ENCODE data around the gene STAG1.
"Not testable (repeated sequence)": the region's sequence is repeated elsewhere in the genome, so short reads cannot be mapped to it uniquely, and the experiment has no call there.

Gene STAG1

GRCh38 chr3:136518102-136518501 lies 234.1 kb downstream of the STAG1 start:
- no peaks in the 10 kb centered on the region for H3K9me3 ChIP-seq (ENCODE audit: insufficient read depth, low read depth, low read length)
- H3K27me3 ChIP-seq (ENCODE audit: insufficient read depth, low read length, poor library complexity, severe bottlenecking), result no peaks in the 10 kb centered on the region
- H3F3A ChIP-seq (ENCODE audit: low read depth), result no peaks in the 10 kb centered on the region
- no peak overlapping the region for H2AFZ ChIP-seq (ENCODE audit: low read length)
- H3K4me3 ChIP-seq (ENCODE audit: low read length, poor library complexity, severe bottlenecking), result no peak overlapping the region
- H3K79me2 ChIP-seq (ENCODE audit: insufficient read depth, low read length), result no peaks in the 10 kb centered on the region
- no peaks in the 10 kb centered on the region for H3K4me1 ChIP-seq (ENCODE audit: insufficient read depth, low read length, poor library complexity, severe bottlenecking)
- TF ChIP-seq CTCF (conservative IDR thresholded peaks at IDR 0.05; ENCODE audit: low read length), result no peak
- TF ChIP-seq EZH2phosphoT487 (IDR thresholded peaks at IDR 0.05; ENCODE audit: borderline replicate concordance), result no peak
- H3K36me3 ChIP-seq (ENCODE audit: insufficient read depth, low read length), result peaks cover 15% of the 10 kb centered on the region; the same call in 1 of the 2 replicates
- H3K9me2 ChIP-seq (replicated peaks; ENCODE audit: low read depth, low read length), result no peaks in the 10 kb centered on the region
- no peaks in the 10 kb centered on the region for H4K20me1 ChIP-seq (ENCODE audit: insufficient read depth, low read length, poor library complexity, severe bottlenecking)
- H3K9ac ChIP-seq (ENCODE audit: low read depth, low read length, poor library complexity, severe bottlenecking), result no peak overlapping the region
- no peak overlapping the region for H3K4me2 ChIP-seq (ENCODE audit: low read depth, low read length, poor library complexity, severe bottlenecking)

- no peaks in the 10 kb centered on the region for H4K20me1 ChIP-seq (ENCODE audit: insufficient read depth, low read length, poor library complexity, severe bottlenecking)
- TF ChIP-seq CTCF (conservative IDR thresholded peaks at IDR 0.05; ENCODE audit: low read length), result no peak
- no peak for TF ChIP-seq EZH2phosphoT487 (IDR thresholded peaks at IDR 0.05; ENCODE audit: borderline replicate concordance)
- no peak overlapping the region for H3K4me3 ChIP-seq (ENCODE audit: low read length, poor library complexity, severe bottlenecking)
- no peaks in the 10 kb centered on the region for H3K27me3 ChIP-seq (ENCODE audit: insufficient read depth, low read length, poor library complexity, severe bottlenecking)
- no peaks in the 10 kb centered on the region for H3F3A ChIP-seq (ENCODE audit: low read depth)
- no peak overlapping the region for H3K4me2 ChIP-seq (ENCODE audit: low read depth, low read length, poor library complexity, severe bottlenecking)
- H3K79me2 ChIP-seq (ENCODE audit: insufficient read depth, low read length), result peaks cover 7% of the 10 kb centered on the region; the same call in 1 of the 2 replicates
- H3K9me3 ChIP-seq (ENCODE audit: insufficient read depth, low read depth, low read length), result no peaks in the 10 kb centered on the region
- no peaks in the 10 kb centered on the region for H3K4me1 ChIP-seq (ENCODE audit: insufficient read depth, low read length, poor library complexity, severe bottlenecking)
- no peaks in the 10 kb centered on the region for H3K9me2 ChIP-seq (replicated peaks; ENCODE audit: low read depth, low read length)
- no peak overlapping the region for H2AFZ ChIP-seq (ENCODE audit: low read length)
- peaks cover 15% of the 10 kb centered on the region; the same call in 1 of the 2 replicates for H3K36me3 ChIP-seq (ENCODE audit: insufficient read depth, low read length)
- no peak overlapping the region for H3K9ac ChIP-seq (ENCODE audit: low read depth, low read length, poor library complexity, severe bottlenecking)
Measured at GRCh38 chr3:136516656-136517055, 235.5 kb downstream of the STAG1 start.

- Histone ChIP-seq H3K9me3 (ENCODE audit: insufficient read depth, low read depth, low read length) (no peaks in the 10 kb centered on the region), H3K27me3 (ENCODE audit: insufficient read depth, low read length, poor library complexity, severe bottlenecking) (no peaks in the 10 kb centered on the region), H3K4me3 (ENCODE audit: low read length, poor library complexity, severe bottlenecking) (no peak overlapping the region), H3K9ac (ENCODE audit: low read depth, low read length, poor library complexity, severe bottlenecking) (no peak overlapping the region), H3F3A (ENCODE audit: low read depth) (no peaks in the 10 kb centered on the region), H4K20me1 (ENCODE audit: insufficient read depth, low read length, poor library complexity, severe bottlenecking) (no peaks in the 10 kb centered on the region), H3K4me1 (ENCODE audit: insufficient read depth, low read length, poor library complexity, severe bottlenecking) (no peaks in the 10 kb centered on the region), H3K79me2 (ENCODE audit: insufficient read depth, low read length) (peaks cover 7% of the 10 kb centered on the region; the same call in 1 of the 2 replicates), H3K4me2 (ENCODE audit: low read depth, low read length, poor library complexity, severe bottlenecking) (no peak overlapping the region), H3K9me2 (replicated peaks; ENCODE audit: low read depth, low read length) (no peaks in the 10 kb centered on the region), H3K36me3 (ENCODE audit: insufficient read depth, low read length) (peaks cover 15% of the 10 kb centered on the region; the same call in 1 of the 2 replicates), H2AFZ (ENCODE audit: low read length) (no peak overlapping the region)
- TF ChIP-seq EZH2phosphoT487 (IDR thresholded peaks at IDR 0.05; ENCODE audit: borderline replicate concordance) (no peak), CTCF (conservative IDR thresholded peaks at IDR 0.05; ENCODE audit: low read length) (no peak)
Measured at GRCh38 chr3:136516095-136516494, 236.1 kb downstream of the STAG1 start.

GRCh38 chr3:136514533-136514932 lies 237.6 kb downstream of the STAG1 start:
- not testable (repeated sequence) for H2AFZ ChIP-seq (ENCODE audit: low read length); H3K9me2 ChIP-seq (replicated peaks; ENCODE audit: low read depth, low read length); H3K4me3 ChIP-seq (ENCODE audit: low read length, poor library complexity, severe bottlenecking); H3F3A ChIP-seq (ENCODE audit: low read depth); H4K20me1 ChIP-seq (ENCODE audit: insufficient read depth, low read length, poor library complexity, severe bottlenecking); H3K79me2 ChIP-seq (ENCODE audit: insufficient read depth, low read length); H3K9ac ChIP-seq (ENCODE audit: low read depth, low read length, poor library complexity, severe bottlenecking); H3K9me3 ChIP-seq (ENCODE audit: insufficient read depth, low read depth, low read length); H3K4me2 ChIP-seq (ENCODE audit: low read depth, low read length, poor library complexity, severe bottlenecking); H3K27me3 ChIP-seq (ENCODE audit: insufficient read depth, low read length, poor library complexity, severe bottlenecking); H3K4me1 ChIP-seq (ENCODE audit: insufficient read depth, low read length, poor library complexity, severe bottlenecking)
- peaks cover 12% of the 10 kb centered on the region; the same call in 1 of the 2 replicates for H3K36me3 ChIP-seq (ENCODE audit: insufficient read depth, low read length)

All from Loucy (cell line).